BJ (cell line): ENCODE data around the gene C11orf54. TPM values are rescaled to one million over a fixed set of nuclear protein-coding genes. Genes with fewer than 3 reads are reported as not detected.

Experiments
- CTCF ChIA-PET: fragments of 350-600 bp; formaldehyde crosslinking; extraction: SDS; loops from one replicate; lab custom pipeline; 2021; ENCODE audit warnings: antibody characterized with exemption, inconsistent platforms; lab: Yijun Ruan, JAX
- POLR2A ChIA-PET: fragments of 300-600 bp; sonication (Branson Sonifier 250); formaldehyde crosslinking; extraction: SDS; loops from one replicate; lab custom pipeline; 2021; ENCODE audit warnings: antibody characterized with exemption; lab: Charles Lee
- DNase-seq: peaks from one replicate; pipeline ENCODE4 v3.0.0-alpha.2; 2011; ENCODE audit warnings: low read depth
- H3K27me3 ChIP-seq: 2 replicates; pipeline ENCODE4 v1.6.0; 2011; ENCODE audit warnings: low read length; ENCODE audit not compliant: control insufficient read depth, insufficient read depth
- H3K36me3 ChIP-seq: 2 replicates; pipeline ENCODE4 v1.5.1; 2011; ENCODE audit warnings: low read length; ENCODE audit not compliant: control insufficient read depth, insufficient read depth
- H3K4me3 ChIP-seq: 2 replicates; pipeline ENCODE4 v1.5.1; 2011; ENCODE audit warnings: low read depth, mild to moderate bottlenecking, control low read depth, low read length
- CTCF ChIP-seq: IDR thresholded peaks from 2 replicates; pipeline ENCODE4 v1.5.1; 2011; ENCODE audit warnings: low read depth, mild to moderate bottlenecking, control low read depth, inconsistent platforms, low read length, moderate library complexity; ENCODE audit not compliant: insufficient read depth
- polyA minus RNA-seq: library from RNA; depleted of rRNA, polyadenylated mRNA; stranded (reverse); fragments of >200 nt; gene quantifications from 2 replicates; pipeline ENCODE4 v1.2.3, GENCODE V29; 2011; rRNA and poly(A)+ RNA removed
- polyA plus RNA-seq: library from polyadenylated mRNA; depleted of rRNA; stranded (reverse); fragments of >200 nt; gene quantifications from 2 replicates; pipeline ENCODE4 v1.2.3, GENCODE V29; 2011; rRNA removed

C11orf54 gene
- 6.8 and 10.8 TPM in 2 replicates for polyA plus RNA-seq
- 2.7 and 3.2 TPM in 2 replicates for polyA minus RNA-seq

GRCh38 chr11:93741094-93741881 lies at the start of gene C11orf54, which contains the start of gene TAF1D:
Gene C11orf54 (plus strand): TSS chr11:93741672. CDS start chr11:93747394, 5,722 bp downstream.
Gene TAF1D (minus strand): TSS chr11:93741495. CDS start chr11:93739304, 2,191 bp downstream.
- peak within 1 kb of the TSS; percentile 82 for H3K4me3 ChIP-seq
- H3K36me3 ChIP-seq: peaks cover 9% of the 10 kb centered on the region
- DNase-seq: peak; percentile 87
- ChIA-PET POLR2A (interaction anchor here (0.6 to 0.7 kb wide), 4 partner anchors 151 to 1191 kb away, joined by 3 to 14 read pairs (median 4); no protein-coding TSS in a partner anchor), CTCF (interaction anchor here (0.6 to 1.6 kb wide), 3 partner anchors 9 to 20 kb away, joined by 3 to 4 read pairs (median 3); no protein-coding TSS in a partner anchor)
- TF ChIP-seq CTCF: 0 out of 2 replicates have a peak, but pooled peaks have one; percentile 5
- H3K27me3 ChIP-seq: no peaks in the 10 kb centered on the region

- H3K27me3 ChIP-seq: no peaks in the 10 kb centered on the region
- POLR2A ChIA-PET: no interaction called here
- H3K4me3 ChIP-seq: no peak overlapping the region
- H3K36me3 ChIP-seq: peaks cover 7% of the 10 kb centered on the region
- no peak for DNase-seq
- TF ChIP-seq CTCF: no peak
- CTCF ChIA-PET: interaction anchor here (1.4 kb wide), 1 partner anchor 10 kb away, joined by 4 read pairs; no protein-coding TSS in a partner anchor
Observed at GRCh38 chr11:93694109-93694508, 47.4 kb upstream of the C11orf54 start.

- CTCF ChIA-PET: interaction anchor here (1.4 kb wide), 1 partner anchor 9 kb away, joined by 4 read pairs; no protein-coding TSS in a partner anchor
Observed at GRCh38 chr11:93694557-93694956, 46.9 kb upstream of the C11orf54 start.

GRCh38 chr11:93697611-93698010 lies 43.9 kb upstream of the C11orf54 start:
- H3K36me3 ChIP-seq: peaks cover 3% of the 10 kb centered on the region
- POLR2A ChIA-PET: no interaction called here
- H3K4me3 ChIP-seq: no peak overlapping the region
- CTCF ChIA-PET: interaction anchor here (0.8 to 1.3 kb wide), 2 partner anchors 9 to 11 kb away, joined by 3 read pairs; no protein-coding TSS in a partner anchor
- H3K27me3 ChIP-seq: no peaks in the 10 kb centered on the region
- TF ChIP-seq CTCF: no peak
- no peak for DNase-seq

More at GRCh38 chr11:93694557-93694956, 46.9 kb upstream of the C11orf54 start:
- Histone ChIP-seq H3K27me3 (no peaks in the 10 kb centered on the region), H3K4me3 (no peak overlapping the region), H3K36me3 (peaks cover 5% of the 10 kb centered on the region)
- POLR2A ChIA-PET: no interaction called here
- DNase-seq: no peak
- TF ChIP-seq CTCF: no peak

GRCh38 chr11:93700830-93701229 lies 40.6 kb upstream of the C11orf54 start:
- peaks cover 3% of the 10 kb centered on the region for H3K36me3 ChIP-seq
- ChIA-PET CTCF (no interaction called here), POLR2A (no interaction called here)
- TF ChIP-seq CTCF: no peak
- H3K27me3 ChIP-seq: no peaks in the 10 kb centered on the region
- H3K4me3 ChIP-seq: no peak overlapping the region
- no peak for DNase-seq
